K562 (cell line): ENCODE measurements around the gene UBE2L5.

Experiments used
- ARNT ChIP-seq, 2 experiments: fragments of 450-650 bp; IDR thresholded peaks; 2 replicates each; pipeline ENCODE4 v1.6.1; 2016; ENCODE audit warnings: mild to moderate bottlenecking in 1 of 2
- EP300 ChIP-seq: IDR thresholded peaks from 2 replicates; pipeline ENCODE4 v1.6.1; 2012; ENCODE audit warnings: low read length, improper control_type of control experiment
- FIP1L1 ChIP-seq: fragments of 200-400 bp; formaldehyde crosslinking; IDR thresholded peaks from 2 replicates; pipeline ENCODE4 v1.6.1; 2018; ENCODE audit warnings: mild to moderate bottlenecking, low read depth, low read length; ENCODE audit not compliant: poor library complexity, severe bottlenecking
- MAFK ChIP-seq: IDR thresholded peaks from 2 replicates; pipeline ENCODE4 v1.6.1; 2011; ENCODE audit warnings: low read length, improper control_type of control experiment
- POU5F1 ChIP-seq: fragments of 150-350 bp; IDR thresholded peaks from 2 replicates; pipeline ENCODE4 v1.6.1; 2014; ENCODE audit warnings: borderline replicate concordance, low read length, low read depth, mild to moderate bottlenecking; ENCODE audit not compliant: partially characterized antibody
- SP1 ChIP-seq: sonication (generic); formaldehyde crosslinking; IDR thresholded peaks from 2 replicates; pipeline ENCODE4 v1.8.1; 2022; ENCODE audit warnings: mild to moderate bottlenecking, missing genetic modification reagents
- TF ChIP-seq, protein P1 (sequence below): sonication (generic); formaldehyde crosslinking; IDR thresholded peaks from 2 replicates; pipeline ENCODE4 v1.8.0; 2022; ENCODE audit warnings: missing genetic modification reagents, mild to moderate bottlenecking, moderate library complexity, borderline replicate concordance
- TF ChIP-seq, protein P2 (sequence below), 3 experiments: IDR thresholded peaks in 2 of 3; conservative IDR thresholded peaks in 1 of 3; 2 replicates each; pipeline ENCODE4 v1.5.1; 2011 to 2012; ENCODE audit warnings: low read length in 3 of 3, mild to moderate bottlenecking in 3 of 3, control low read depth in 2 of 3, improper control_type of control experiment in 1 of 3, inconsistent platforms in 1 of 3, low read depth in 1 of 3, mixed read lengths in 1 of 3, moderate library complexity in 1 of 3; ENCODE audit not compliant: insufficient read depth in 2 of 3
- TF ChIP-seq, protein P3 (sequence below): fragments of 450-650 bp; formaldehyde crosslinking; IDR thresholded peaks from 2 replicates; pipeline ENCODE4 v1.4.0; 2020; ENCODE audit warnings: mild to moderate bottlenecking, moderate library complexity
- TF ChIP-seq, protein P4 (sequence below): sonication (generic); formaldehyde crosslinking; IDR thresholded peaks from 2 replicates; pipeline ENCODE4 v1.9.0; 2022; ENCODE audit warnings: mild to moderate bottlenecking, missing genetic modification reagents

DNA sequence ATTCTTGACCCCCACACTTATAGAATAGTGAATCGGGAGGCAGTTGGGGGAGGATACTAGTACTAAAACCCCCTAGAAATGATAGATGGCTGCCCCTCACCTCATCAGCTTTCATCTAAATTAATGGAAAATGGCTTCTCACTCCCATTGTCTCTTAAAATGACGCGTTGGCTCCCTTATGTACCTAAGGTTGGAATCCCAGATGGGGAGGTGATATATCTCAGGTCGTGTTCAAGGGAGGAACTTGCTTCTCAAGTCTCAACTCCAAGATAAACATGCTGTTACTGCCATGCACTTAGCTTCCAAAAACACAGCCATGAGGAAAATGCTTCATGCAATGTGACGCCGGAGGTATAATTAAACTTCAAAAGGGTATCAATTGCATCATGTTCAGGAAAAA, 18.8 kb upstream of the UBE2L5 start:
- TF ChIP-seq, protein P1, sequence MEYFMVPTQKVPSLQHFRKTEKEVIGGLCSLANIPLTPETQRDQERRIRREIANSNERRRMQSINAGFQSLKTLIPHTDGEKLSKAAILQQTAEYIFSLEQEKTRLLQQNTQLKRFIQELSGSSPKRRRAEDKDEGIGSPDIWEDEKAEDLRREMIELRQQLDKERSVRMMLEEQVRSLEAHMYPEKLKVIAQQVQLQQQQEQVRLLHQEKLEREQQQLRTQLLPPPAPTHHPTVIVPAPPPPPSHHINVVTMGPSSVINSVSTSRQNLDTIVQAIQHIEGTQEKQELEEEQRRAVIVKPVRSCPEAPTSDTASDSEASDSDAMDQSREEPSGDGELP (CRISPR knock-in tag), result no peak
- TF ChIP-seq SP1 (CRISPR knock-in tag), result no peak
- TF ChIP-seq, protein P2, sequence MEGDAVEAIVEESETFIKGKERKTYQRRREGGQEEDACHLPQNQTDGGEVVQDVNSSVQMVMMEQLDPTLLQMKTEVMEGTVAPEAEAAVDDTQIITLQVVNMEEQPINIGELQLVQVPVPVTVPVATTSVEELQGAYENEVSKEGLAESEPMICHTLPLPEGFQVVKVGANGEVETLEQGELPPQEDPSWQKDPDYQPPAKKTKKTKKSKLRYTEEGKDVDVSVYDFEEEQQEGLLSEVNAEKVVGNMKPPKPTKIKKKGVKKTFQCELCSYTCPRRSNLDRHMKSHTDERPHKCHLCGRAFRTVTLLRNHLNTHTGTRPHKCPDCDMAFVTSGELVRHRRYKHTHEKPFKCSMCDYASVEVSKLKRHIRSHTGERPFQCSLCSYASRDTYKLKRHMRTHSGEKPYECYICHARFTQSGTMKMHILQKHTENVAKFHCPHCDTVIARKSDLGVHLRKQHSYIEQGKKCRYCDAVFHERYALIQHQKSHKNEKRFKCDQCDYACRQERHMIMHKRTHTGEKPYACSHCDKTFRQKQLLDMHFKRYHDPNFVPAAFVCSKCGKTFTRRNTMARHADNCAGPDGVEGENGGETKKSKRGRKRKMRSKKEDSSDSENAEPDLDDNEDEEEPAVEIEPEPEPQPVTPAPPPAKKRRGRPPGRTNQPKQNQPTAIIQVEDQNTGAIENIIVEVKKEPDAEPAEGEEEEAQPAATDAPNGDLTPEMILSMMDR (IDR thresholded peaks at IDR 0.05 in 2 of 3, conservative IDR thresholded peaks at IDR 0.05 in 1 of 3; ENCODE audit: insufficient read depth in 2 of 3, low read depth in 1 of 3, low read length in 3 of 3), result no peak
- TF ChIP-seq FIP1L1, result no peak
- TF ChIP-seq POU5F1, result no peak
- TF ChIP-seq EP300, result no peak
- TF ChIP-seq ARNT (IDR thresholded peaks at IDR 0.05), result no peak
- no peak for TF ChIP-seq MAFK
- TF ChIP-seq, protein P3, sequence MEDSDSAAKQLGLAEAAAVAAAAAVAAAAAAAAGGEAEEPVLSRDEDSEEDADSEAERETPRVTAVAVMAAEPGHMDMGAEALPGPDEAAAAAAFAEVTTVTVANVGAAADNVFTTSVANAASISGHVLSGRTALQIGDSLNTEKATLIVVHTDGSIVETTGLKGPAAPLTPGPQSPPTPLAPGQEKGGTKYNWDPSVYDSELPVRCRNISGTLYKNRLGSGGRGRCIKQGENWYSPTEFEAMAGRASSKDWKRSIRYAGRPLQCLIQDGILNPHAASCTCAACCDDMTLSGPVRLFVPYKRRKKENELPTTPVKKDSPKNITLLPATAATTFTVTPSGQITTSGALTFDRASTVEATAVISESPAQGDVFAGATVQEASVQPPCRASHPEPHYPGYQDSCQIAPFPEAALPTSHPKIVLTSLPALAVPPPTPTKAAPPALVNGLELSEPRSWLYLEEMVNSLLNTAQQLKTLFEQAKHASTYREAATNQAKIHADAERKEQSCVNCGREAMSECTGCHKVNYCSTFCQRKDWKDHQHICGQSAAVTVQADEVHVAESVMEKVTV, result no peak
- TF ChIP-seq, protein P4, sequence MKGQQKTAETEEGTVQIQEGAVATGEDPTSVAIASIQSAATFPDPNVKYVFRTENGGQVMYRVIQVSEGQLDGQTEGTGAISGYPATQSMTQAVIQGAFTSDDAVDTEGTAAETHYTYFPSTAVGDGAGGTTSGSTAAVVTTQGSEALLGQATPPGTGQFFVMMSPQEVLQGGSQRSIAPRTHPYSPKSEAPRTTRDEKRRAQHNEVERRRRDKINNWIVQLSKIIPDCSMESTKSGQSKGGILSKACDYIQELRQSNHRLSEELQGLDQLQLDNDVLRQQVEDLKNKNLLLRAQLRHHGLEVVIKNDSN (CRISPR knock-in tag), result no peak
